Measurements from ENCODE around the gene DAPK2. TPM values are rescaled to one million over a fixed set of nuclear protein-coding genes. Genes with fewer than 3 reads are reported as not detected.

Gene DAPK2
- total RNA-seq, 1 donor from 2014 or later, result 2.0 TPM

DNA sequence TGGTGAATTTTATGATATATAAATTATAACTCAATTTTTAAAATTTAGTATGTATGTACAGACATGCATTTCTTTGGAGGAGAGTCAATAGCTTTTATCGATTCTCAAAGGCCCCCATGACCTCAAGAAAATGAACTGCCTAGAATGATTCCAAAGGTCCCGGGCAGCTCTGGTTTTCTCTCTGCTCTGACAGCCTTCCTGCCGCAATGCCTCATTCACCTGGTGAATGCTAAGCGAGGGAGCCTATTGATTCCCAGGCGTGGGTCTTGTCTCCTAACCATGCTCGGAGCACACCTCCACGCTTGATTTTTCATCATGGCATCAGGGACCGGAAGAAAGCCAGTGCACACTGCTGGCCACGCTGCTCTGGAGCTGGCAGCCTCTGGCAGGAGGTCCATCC is 132.9 kb downstream of the DAPK2 start:
- TF ChIP-seq CTCF (IDR thresholded peaks at IDR 0.05; ENCODE audit: unreplicated experiment), result no peak
- Mint-ChIP-seq H3K4me3 (ENCODE audit: low read depth) (no peak overlapping the region), H3K4me1 (ENCODE audit: low read depth) (peaks cover 6% of the 10 kb centered on the region), H3K36me3 (ENCODE audit: insufficient read depth) (no peaks in the 10 kb centered on the region), H3K27me3 (peaks cover 6% of the 10 kb centered on the region), H3K9me3 (ENCODE audit: low read depth) (no peaks in the 10 kb centered on the region), H3K27ac (no peak overlapping the region)
- no peak for DNase-seq (ENCODE audit: low spot score, unreplicated experiment)

DNA sequence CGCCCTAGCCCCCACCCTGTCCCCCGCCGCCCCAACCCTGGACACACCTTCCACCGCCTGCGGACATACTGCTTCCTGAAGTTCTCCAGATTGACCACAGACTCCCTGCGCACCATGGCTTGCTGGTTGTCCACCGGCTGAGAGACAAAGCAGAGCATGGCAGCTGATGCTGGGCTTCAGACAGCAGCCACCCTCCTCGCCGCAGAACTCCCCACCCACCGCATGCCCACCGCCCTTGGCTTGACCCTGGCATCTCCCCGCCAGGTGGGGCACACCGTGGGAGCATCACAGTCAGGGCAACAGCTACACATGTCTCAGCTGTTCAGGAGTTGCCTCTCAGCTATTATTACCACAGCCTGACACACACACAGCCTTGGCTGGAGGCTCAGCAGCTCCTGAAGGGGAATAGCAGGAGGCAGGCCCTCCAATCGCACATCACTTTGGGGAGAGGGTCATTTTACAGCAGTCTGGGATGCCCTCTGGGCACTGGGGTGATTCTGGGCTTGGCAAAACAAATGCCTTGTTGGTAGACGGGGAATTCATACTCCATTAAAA is 134.1 kb downstream of the DAPK2 start:
- Mint-ChIP-seq H3K27me3 (peaks cover 3% of the 10 kb centered on the region), H3K27ac (no peak overlapping the region), H3K36me3 (ENCODE audit: insufficient read depth) (no peaks in the 10 kb centered on the region), H3K4me1 (ENCODE audit: low read depth) (peaks cover 6% of the 10 kb centered on the region), H3K9me3 (ENCODE audit: low read depth) (no peaks in the 10 kb centered on the region), H3K4me3 (ENCODE audit: low read depth) (no peak overlapping the region)
- TF ChIP-seq CTCF (IDR thresholded peaks at IDR 0.05; ENCODE audit: unreplicated experiment), result no peak
- DNase-seq (ENCODE audit: low spot score, unreplicated experiment), result no peak

DNA sequence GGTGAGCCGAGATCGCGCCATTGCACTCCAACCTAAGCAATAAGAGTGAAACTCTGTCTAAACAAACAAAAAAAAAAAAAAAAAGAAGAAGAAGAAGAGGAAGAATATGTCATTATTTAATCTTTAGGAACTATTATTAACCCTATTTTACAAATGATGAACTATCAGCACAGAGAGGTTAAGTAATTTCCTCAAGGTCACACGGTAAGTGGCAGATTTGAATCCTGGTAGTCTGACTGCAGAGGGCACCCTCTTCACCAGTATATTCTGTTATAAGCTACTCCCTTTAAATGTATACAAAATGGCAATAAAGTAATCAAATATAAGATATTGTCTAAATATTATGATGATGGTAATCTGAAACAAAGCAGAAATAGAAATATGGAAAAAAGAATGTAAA is 135.1 kb downstream of the DAPK2 start:
- H3K27ac Mint-ChIP-seq, result no peak overlapping the region

GRCh38 chr15:63909819-63910437 is 136.4 kb downstream of the DAPK2 start:
- Mint-ChIP-seq H3K4me3 (ENCODE audit: low read depth) (no peak overlapping the region), H3K27me3 (peaks cover 4% of the 10 kb centered on the region), H3K9me3 (ENCODE audit: low read depth) (no peaks in the 10 kb centered on the region), H3K4me1 (ENCODE audit: low read depth) (no peaks in the 10 kb centered on the region), H3K36me3 (ENCODE audit: insufficient read depth) (no peaks in the 10 kb centered on the region), H3K27ac (peak overlapping the region; percentile 49)
- no peak for TF ChIP-seq CTCF (IDR thresholded peaks at IDR 0.05; ENCODE audit: unreplicated experiment)
- DNase-seq (ENCODE audit: low spot score, unreplicated experiment), result no peak

More for the DNA sequence above, 135.1 kb downstream of the DAPK2 start:
- DNase-seq (ENCODE audit: low spot score, unreplicated experiment), result no peak
- no peaks in the 10 kb centered on the region for H3K9me3 Mint-ChIP-seq (ENCODE audit: low read depth)
- H3K4me1 Mint-ChIP-seq (ENCODE audit: low read depth), result peaks cover 6% of the 10 kb centered on the region
- H3K4me3 Mint-ChIP-seq (ENCODE audit: low read depth), result no peak overlapping the region
- no peaks in the 10 kb centered on the region for H3K36me3 Mint-ChIP-seq (ENCODE audit: insufficient read depth)
- no peak for TF ChIP-seq CTCF (IDR thresholded peaks at IDR 0.05; ENCODE audit: unreplicated experiment)
- H3K27me3 Mint-ChIP-seq, result peaks cover 4% of the 10 kb centered on the region

DNA sequence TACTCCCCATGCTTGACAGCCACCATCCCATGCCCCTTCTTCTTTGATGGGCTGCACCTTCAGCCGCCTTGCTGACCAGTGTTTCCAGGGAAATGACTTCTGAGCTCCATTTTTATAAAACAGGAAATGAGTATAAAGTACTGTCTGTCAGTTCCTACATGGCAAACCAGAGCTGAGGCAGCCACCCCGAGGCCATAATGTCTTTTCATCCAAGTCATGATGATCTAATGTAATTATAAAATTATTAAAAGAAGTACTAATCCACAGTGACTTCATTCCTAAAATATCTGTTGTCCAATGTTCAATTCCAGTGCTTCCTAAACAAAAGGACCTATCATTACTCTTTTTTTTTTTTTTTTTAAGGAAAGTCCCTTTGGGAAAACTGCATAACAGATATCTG is 137.3 kb downstream of the DAPK2 start:
- Mint-ChIP-seq H3K4me1 (ENCODE audit: low read depth) (no peaks in the 10 kb centered on the region), H3K36me3 (ENCODE audit: insufficient read depth) (no peaks in the 10 kb centered on the region), H3K9me3 (ENCODE audit: low read depth) (no peaks in the 10 kb centered on the region), H3K27ac (no peak overlapping the region), H3K4me3 (ENCODE audit: low read depth) (no peak overlapping the region), H3K27me3 (peaks cover 6% of the 10 kb centered on the region)
- DNase-seq (ENCODE audit: low spot score, unreplicated experiment), result no peak
- TF ChIP-seq CTCF (IDR thresholded peaks at IDR 0.05; ENCODE audit: unreplicated experiment), result no peak

Measured in progenitor cell of endocrine pancreas (in vitro differentiated cells).